SU-DHL-6 (cell line): Measurements from ENCODE around the gene IFNG.

Experiments
- H2AFZ ChIP-seq: fragments of 200-600 bp; sonication (generic); 2 replicates; pipeline ENCODE4 v1.6.1; 2014; ENCODE audit warnings: low read depth, mild to moderate bottlenecking, moderate library complexity, mixed read lengths, antibody characterized with exemption, low read length; ENCODE audit not compliant: severe bottlenecking
- H3F3A ChIP-seq: fragments of 200-600 bp; shearing (Covaris generic); 2 replicates; pipeline ENCODE4 v1.6.0; 2016; ENCODE audit warnings: antibody characterized with exemption, mild to moderate bottlenecking; ENCODE audit not compliant: insufficient read depth
- H3K27ac ChIP-seq: fragments of 200-600 bp; sonication (generic); 2 replicates; pipeline ENCODE4 v1.5.1; 2016; ENCODE audit warnings: low read depth, mild to moderate bottlenecking, low read length, moderate library complexity, mixed read lengths
- H3K27me3 ChIP-seq: fragments of 200-600 bp; sonication (generic), shearing (Covaris generic); 2 replicates; pipeline ENCODE4 v1.6.0; 2014; ENCODE audit warnings: mild to moderate bottlenecking, low read length
- H3K36me3 ChIP-seq: fragments of 200-600 bp; sonication (generic); 2 replicates; pipeline ENCODE4 v1.6.1; 2014; ENCODE audit warnings: mild to moderate bottlenecking, low read length, mixed read lengths
- H3K4me2 ChIP-seq: fragments of 300-600, 200-600 bp; shearing (Covaris generic), sonication (generic); 2 replicates; pipeline ENCODE4 v1.6.0; 2014; ENCODE audit warnings: low read length, low read depth, mild to moderate bottlenecking; ENCODE audit not compliant: poor library complexity, severe bottlenecking
- H3K4me3 ChIP-seq: fragments of 200-600 bp; sonication (generic); 2 replicates; pipeline ENCODE4 v1.5.1; 2014; ENCODE audit warnings: antibody characterized with exemption, low read length, mild to moderate bottlenecking, mixed read lengths; ENCODE audit not compliant: insufficient read depth, poor library complexity, severe bottlenecking
- H3K79me2 ChIP-seq: fragments of 200-600 bp; sonication (generic); 2 replicates; pipeline ENCODE4 v1.6.1; 2014; ENCODE audit warnings: mild to moderate bottlenecking, low read length, moderate library complexity; ENCODE audit not compliant: insufficient read depth
- H3K9ac ChIP-seq: fragments of 200-600 bp; sonication (generic); 2 replicates; pipeline ENCODE4 v1.7.0; 2014; ENCODE audit warnings: mild to moderate bottlenecking, low read length
- H3K9me2 ChIP-seq: fragments of 200-600 bp; sonication (generic); replicated peaks from 2 replicates; pipeline ENCODE4 v1.6.1; 2014; ENCODE audit warnings: low read length; ENCODE audit not compliant: insufficient read depth
- H3K9me3 ChIP-seq: fragments of 200-600 bp; sonication (generic); 2 replicates; pipeline ENCODE4 v1.6.1; 2014; ENCODE audit warnings: low read length, mixed read lengths; ENCODE audit not compliant: insufficient read depth
- H4K20me1 ChIP-seq: fragments of 200-600 bp; sonication (generic); 2 replicates; pipeline ENCODE4 v1.6.1; 2014; ENCODE audit warnings: low read depth, mild to moderate bottlenecking, antibody characterized with exemption, low read length, moderate library complexity, mixed read lengths
- CTCF ChIP-seq: fragments of 200-600 bp; sonication (generic); IDR thresholded peaks from one replicate; pipeline ENCODE4 v1.5.1; 2017; ENCODE audit warnings: antibody characterized with exemption, mild to moderate bottlenecking, low read length, moderate library complexity; ENCODE audit not compliant: insufficient read depth, poor library complexity, severe bottlenecking
- EZH2phosphoT487 ChIP-seq: fragments of 200-600 bp; sonication (generic), shearing (Covaris generic); conservative IDR thresholded peaks from 2 replicates; pipeline ENCODE4 v1.6.1; 2018; ENCODE audit warnings: mild to moderate bottlenecking, antibody characterized with exemption, low read length, moderate library complexity, mixed read lengths

Gene IFNG

GRCh38 chr12:68106660-68107059 is 52.9 kb downstream of the IFNG start:
- Histone ChIP-seq H3K9ac (no peak overlapping the region), H3K36me3 (no peaks in the 10 kb centered on the region), H2AFZ (no peak overlapping the region), H3K27me3 (no peaks in the 10 kb centered on the region), H3K4me3 (no peak overlapping the region), H3K9me3 (no peaks in the 10 kb centered on the region), H3K27ac (no peak overlapping the region), H3K9me2 (no peaks in the 10 kb centered on the region), H3K4me2 (no peak overlapping the region), H4K20me1 (no peaks in the 10 kb centered on the region), H3F3A (no peaks in the 10 kb centered on the region), H3K79me2 (no peaks in the 10 kb centered on the region)
- TF ChIP-seq EZH2phosphoT487 (no peak), CTCF (no peak)

GRCh38 chr12:68106160-68106559 is 53.4 kb downstream of the IFNG start:
- TF ChIP-seq CTCF: no peak
- TF ChIP-seq EZH2phosphoT487: no peak
- H4K20me1 ChIP-seq: no peaks in the 10 kb centered on the region

More at GRCh38 chr12:68106160-68106559, 53.4 kb downstream of the IFNG start:
- Histone ChIP-seq H3K79me2 (no peaks in the 10 kb centered on the region), H3K27me3 (no peaks in the 10 kb centered on the region), H3K27ac (no peak overlapping the region), H3K9ac (no peak overlapping the region), H3K9me3 (no peaks in the 10 kb centered on the region), H2AFZ (no peak overlapping the region), H3K36me3 (no peaks in the 10 kb centered on the region), H3K4me3 (no peak overlapping the region), H3K4me2 (no peak overlapping the region), H3K9me2 (no peaks in the 10 kb centered on the region), H3F3A (no peaks in the 10 kb centered on the region)
